ENCODE data around the gene SDE2. TPM values are rescaled to one million over a fixed set of nuclear protein-coding genes. Genes with fewer than 3 reads are reported as not detected.
A peak's percentile ranks its signal among the peaks of the same experiment; 100 is the strongest.

Gene SDE2
- polyA plus RNA-seq = 10 to 100 TPM; 13.5 to 18.9 (median 15.8) TPM

GRCh38 chr1:225999227-225999911 is at the start of gene SDE2:
Gene SDE2 (minus strand): TSS chr1:225999343. CDS start chr1:225999312, 31 bp downstream.
- Mint-ChIP-seq H3K9me3 (no peaks in the 10 kb centered on the region), H3K27ac (peak within 1 kb of the TSS; percentile 99 to 100 (median 100)), H3K27me3 (ENCODE audit: low read depth in 3 of 3) (peaks cover 18 to 24% (median 19%) of the 10 kb centered on the region in 3 donors), H3K4me3 (peak within 1 kb of the TSS; percentile 100), H3K4me1 (peaks cover 72 to 88% of the 10 kb centered on the region in 2 donors), H3K36me3 (peaks cover 5 to 8% (median 5%) of the 10 kb centered on the region in 3 donors)
- DNase-seq = peak; percentile 100

- no peaks in the 10 kb centered on the region for H3K4me1 Mint-ChIP-seq
- H3K27me3 Mint-ChIP-seq (ENCODE audit: low read depth in 3 of 3) = peaks cover 0 to 4% (median 0%) of the 10 kb centered on the region in 3 donors
- H3K9me3 Mint-ChIP-seq = no peaks in the 10 kb centered on the region
- no peak overlapping the region for H3K27ac Mint-ChIP-seq
- H3K36me3 Mint-ChIP-seq = peaks cover 0 to 5% (median 0%) of the 10 kb centered on the region in 3 donors
- no peak for DNase-seq
- no peak overlapping the region for H3K4me3 Mint-ChIP-seq
These were observed 49.7 kb upstream of the SDE2 start for GRCh38 chr1:226048886-226049285.

GRCh38 chr1:226047495-226047894 is 48.4 kb upstream of the SDE2 start:
- Mint-ChIP-seq H3K27me3 (ENCODE audit: low read depth in 3 of 3) (peaks cover 0 to 4% (median 0%) of the 10 kb centered on the region in 3 donors), H3K27ac (no peak overlapping the region), H3K4me1 (no peaks in the 10 kb centered on the region), H3K9me3 (no peaks in the 10 kb centered on the region), H3K4me3 (no peak overlapping the region), H3K36me3 (peaks cover 0 to 5% (median 0%) of the 10 kb centered on the region in 3 donors)
- DNase-seq = no peak

- H3K27ac Mint-ChIP-seq = peak overlapping the region in 1 of 6 donors; percentile 12
These were observed 47.1 kb upstream of the SDE2 start for GRCh38 chr1:226046240-226046639.

GRCh38 chr1:226044514-226045101 is 45.5 kb upstream of the SDE2 start:
- peaks cover 0 to 5% (median 4%) of the 10 kb centered on the region in 3 donors for H3K36me3 Mint-ChIP-seq
- no peaks in the 10 kb centered on the region for H3K4me1 Mint-ChIP-seq
- DNase-seq = no peak
- no peak overlapping the region for H3K27ac Mint-ChIP-seq
- H3K4me3 Mint-ChIP-seq = no peak overlapping the region
- H3K9me3 Mint-ChIP-seq = no peaks in the 10 kb centered on the region
- peaks cover 0 to 4% (median 0%) of the 10 kb centered on the region in 3 donors for H3K27me3 Mint-ChIP-seq (ENCODE audit: low read depth in 3 of 3)

More at GRCh38 chr1:226046240-226046639, 47.1 kb upstream of the SDE2 start:
- no peaks in the 10 kb centered on the region for H3K4me1 Mint-ChIP-seq
- peaks cover 0 to 5% (median 3%) of the 10 kb centered on the region in 3 donors for H3K36me3 Mint-ChIP-seq
- H3K4me3 Mint-ChIP-seq = no peak overlapping the region
- no peak for DNase-seq
- peaks cover 0 to 4% (median 0%) of the 10 kb centered on the region in 3 donors for H3K27me3 Mint-ChIP-seq (ENCODE audit: low read depth in 3 of 3)
- no peaks in the 10 kb centered on the region for H3K9me3 Mint-ChIP-seq

- no peaks in the 10 kb centered on the region for H3K9me3 Mint-ChIP-seq
- DNase-seq = no peak
- H3K4me3 Mint-ChIP-seq = no peak overlapping the region
- H3K4me1 Mint-ChIP-seq = no peaks in the 10 kb centered on the region
- peak overlapping the region in 1 of 6 donors; percentile 30 for H3K27ac Mint-ChIP-seq
- H3K27me3 Mint-ChIP-seq (ENCODE audit: low read depth in 3 of 3) = no peaks in the 10 kb centered on the region
- peaks cover 0 to 5% (median 4%) of the 10 kb centered on the region in 3 donors for H3K36me3 Mint-ChIP-seq
These were observed 42.3 kb upstream of the SDE2 start for GRCh38 chr1:226041419-226041818.

GRCh38 chr1:226038661-226039060 is 39.5 kb upstream of the SDE2 start:
- Mint-ChIP-seq H3K36me3 (peaks cover 0 to 4% (median 0%) of the 10 kb centered on the region in 3 donors), H3K9me3 (no peaks in the 10 kb centered on the region), H3K27me3 (ENCODE audit: low read depth in 3 of 3) (no peaks in the 10 kb centered on the region), H3K4me1 (no peaks in the 10 kb centered on the region), H3K27ac (peak overlapping the region in 1 of 6 donors; percentile 49), H3K4me3 (no peak overlapping the region)
- DNase-seq = no peak

GRCh38 chr1:226035915-226036314 is 36.8 kb upstream of the SDE2 start:
- Mint-ChIP-seq H3K27ac (peak overlapping the region in 1 of 6 donors; percentile 40), H3K36me3 (no peaks in the 10 kb centered on the region), H3K4me3 (no peak overlapping the region), H3K27me3 (ENCODE audit: low read depth in 3 of 3) (peaks cover 0 to 3% (median 2%) of the 10 kb centered on the region in 3 donors), H3K4me1 (no peaks in the 10 kb centered on the region), H3K9me3 (no peaks in the 10 kb centered on the region)
- no peak for DNase-seq

- no peak for DNase-seq
- Mint-ChIP-seq H3K36me3 (no peaks in the 10 kb centered on the region), H3K4me3 (no peak overlapping the region), H3K4me1 (no peaks in the 10 kb centered on the region), H3K27me3 (ENCODE audit: low read depth in 3 of 3) (peaks cover 0 to 3% (median 2%) of the 10 kb centered on the region in 3 donors), H3K9me3 (no peaks in the 10 kb centered on the region), H3K27ac (no peak overlapping the region)
These were observed 35.3 kb upstream of the SDE2 start for GRCh38 chr1:226034482-226034881.

GRCh38 chr1:226033991-226034390 is 34.8 kb upstream of the SDE2 start:
- Mint-ChIP-seq H3K4me1 (no peaks in the 10 kb centered on the region), H3K9me3 (no peaks in the 10 kb centered on the region), H3K4me3 (no peak overlapping the region), H3K27ac (no peak overlapping the region), H3K27me3 (ENCODE audit: low read depth in 3 of 3) (peaks cover 2 to 3% (median 3%) of the 10 kb centered on the region in 3 donors), H3K36me3 (no peaks in the 10 kb centered on the region)
- no peak for DNase-seq

GRCh38 chr1:226033582-226033981 is 34.4 kb upstream of the SDE2 start:
- no peak for DNase-seq
- Mint-ChIP-seq H3K4me1 (no peaks in the 10 kb centered on the region), H3K36me3 (no peaks in the 10 kb centered on the region), H3K9me3 (no peaks in the 10 kb centered on the region), H3K27ac (no peak overlapping the region), H3K4me3 (no peak overlapping the region), H3K27me3 (ENCODE audit: low read depth in 3 of 3) (peaks cover 2 to 4% (median 3%) of the 10 kb centered on the region in 3 donors)

GRCh38 chr1:226029568-226030225 is 30.6 kb upstream of the SDE2 start:
- H3K9me3 Mint-ChIP-seq = no peaks in the 10 kb centered on the region
- peaks cover 2 to 4% (median 3%) of the 10 kb centered on the region in 3 donors for H3K27me3 Mint-ChIP-seq (ENCODE audit: low read depth in 3 of 3)
- no peak overlapping the region for H3K4me3 Mint-ChIP-seq
- H3K27ac Mint-ChIP-seq = no peak overlapping the region
- H3K4me1 Mint-ChIP-seq = no peaks in the 10 kb centered on the region
- DNase-seq = no peak
- no peaks in the 10 kb centered on the region for H3K36me3 Mint-ChIP-seq

- peaks cover 2 to 4% (median 3%) of the 10 kb centered on the region in 3 donors for H3K27me3 Mint-ChIP-seq (ENCODE audit: low read depth in 3 of 3)
- H3K36me3 Mint-ChIP-seq = no peaks in the 10 kb centered on the region
- no peaks in the 10 kb centered on the region for H3K4me1 Mint-ChIP-seq
- no peak overlapping the region for H3K4me3 Mint-ChIP-seq
- no peak overlapping the region for H3K27ac Mint-ChIP-seq
- H3K9me3 Mint-ChIP-seq = no peaks in the 10 kb centered on the region
- no peak for DNase-seq
These were observed 30.0 kb upstream of the SDE2 start for GRCh38 chr1:226029093-226029496.
